Right lobe of liver (tissue), 6 donors: ENCODE data around the gene ASTE1. TPM values are rescaled to one million over a fixed set of nuclear protein-coding genes. Genes with fewer than 3 reads are reported as not detected.
"Not testable (repeated sequence)": the region's sequence is repeated elsewhere in the genome, so short reads cannot be mapped to it uniquely, and the experiment has no call there.

Experiments
- ATAC-seq, 4 donors: fragments of 200-7000 bp; cut with Tn5 transposase; one replicate each; pipeline ENCODE4 v1.9.1; 2020; ENCODE audit warnings: mild to moderate bottlenecking in 4 of 4, moderate library complexity in 4 of 4
- DNase-seq, 3 donors: peaks; one replicate each; pipeline ENCODE4 v3.0.0-alpha.2; 2020
- H3K27ac ChIP-seq, 3 donors: fragments of 200-600 bp; one replicate each; pipeline ENCODE4 v1.8.0; 2022
- H3K27me3 ChIP-seq, 2 donors: fragments of 200-600 bp; one replicate each; pipeline ENCODE4 v1.8.0; 2022
- H3K36me3 ChIP-seq, 4 donors: fragments of 200-600 bp; sonication (generic) in 1 of 4; one replicate each; pipeline versions ENCODE4 v1.5.1 to v1.8.0; 2017 to 2022; ENCODE audit warnings: control low read depth in 1 of 4
- H3K4me1 ChIP-seq, 4 donors: fragments of 200-600 bp; sonication (generic) in 1 of 4; one replicate each; pipeline versions ENCODE4 v1.5.1 to v1.8.0; 2017 to 2022; ENCODE audit warnings: control low read depth in 1 of 4
- H3K4me3 ChIP-seq, 3 donors: fragments of 200-600 bp; one replicate each; pipeline ENCODE4 v1.8.0; 2022
- H3K9me3 ChIP-seq, 4 donors: fragments of 200-600 bp; sonication (generic) in 1 of 4; one replicate each; pipeline versions ENCODE4 v1.5.1 to v1.8.0; 2017 to 2022; ENCODE audit warnings: control low read depth in 1 of 4
- POLR2A ChIP-seq: fragments of 450-650 bp; IDR thresholded peaks from one replicate; pipeline ENCODE4 v1.6.1; 2017; ENCODE audit warnings: antibody characterized with exemption, mild to moderate bottlenecking
- WGBS: methylation state at CpG from one replicate; pipeline ENCODE4 v1.1.6; 2018; ENCODE audit warnings: low coverage, low lambda C conversion rate; ENCODE audit not compliant: insufficient coverage; ENCODE audit errors: missing lambda C conversion rate; 5-methylcytosine and 5-hydroxymethylcytosine counted together
- intact Hi-C, 2 donors: fragments of 100-400 bp; cut with DNase I; formaldehyde crosslinking; loops; one replicate each; pipeline versions ENCODE4 v1.11.2 to v1.14.1; 2022
- total RNA-seq, 6 experiments: library from RNA; depleted of rRNA in 2 of 6; stranded (reverse); fragments of >200 nt in 2 of 6; fragmentation: NEBNext Ultra II Directional in 3 of 6; extraction: Animal tissue kit (Norgen Biotek cat#: 25700) in 3 of 6; gene quantifications; one replicate each; pipeline versions ENCODE4 v1.1.0 to v1.2.4, GENCODE V29; 2016 to 2023
- TF ChIP-seq, protein P1 (sequence below), 4 donors: fragments of 200-600 bp in 3 of 4; fragments of 450-650 bp in 1 of 4; IDR thresholded peaks; one replicate each; pipeline versions ENCODE4 v1.5.1 to v1.8.0; 2016 to 2022; ENCODE audit warnings: antibody characterized with exemption in 4 of 4, mild to moderate bottlenecking in 2 of 4
- donor health status: DM: no; HTN: yes; CAD: no.
- donor health status: DM: no; HTN: no; CAD: no.
- donor health status: DM: no; HTN: no; CAD: no.
- donor health status: DM: no; HTN: yes; CAD: no.
- donor health status: DM: no; HTN: yes; CAD: no.

The ASTE1 gene
- total RNA-seq, 6 experiments from 2014 or later = 3.0 to 4.6 (median 3.3) TPM

DNA sequence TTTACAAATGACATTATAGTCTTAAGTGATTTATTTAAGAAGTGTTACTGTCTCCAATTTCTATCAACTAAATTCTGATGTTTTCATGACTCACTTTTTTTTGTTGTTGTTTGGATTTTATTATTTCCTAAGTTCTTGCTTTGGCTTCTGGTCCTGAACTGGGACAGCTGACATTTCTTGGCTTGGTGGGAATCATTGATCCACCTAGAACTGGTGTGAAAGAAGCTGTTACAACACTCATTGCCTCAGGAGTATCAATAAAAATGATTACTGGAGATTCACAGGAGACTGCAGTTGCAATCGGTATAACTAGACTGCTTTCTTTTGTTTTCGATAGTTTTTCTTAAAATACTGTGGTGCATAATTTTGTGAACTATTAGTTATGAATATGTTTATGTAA lies 47.5 kb downstream of the ASTE1 start:
- peak in 1 of 4 donors; percentile 28 for ATAC-seq
- WGBS = 77% methylated on average over 2 of the region's 2 CpGs
- H3K9me3 ChIP-seq = no peaks in the 10 kb centered on the region
- H3K4me1 ChIP-seq = no peaks in the 10 kb centered on the region
- H3K36me3 ChIP-seq = no peaks in the 10 kb centered on the region
- H3K27ac ChIP-seq = no peak overlapping the region
- intact Hi-C loops = no loop called here
- H3K27me3 ChIP-seq = no peaks in the 10 kb centered on the region
- H3K4me3 ChIP-seq = no peak overlapping the region
- TF ChIP-seq POLR2A = no peak
- TF ChIP-seq, protein P1, sequence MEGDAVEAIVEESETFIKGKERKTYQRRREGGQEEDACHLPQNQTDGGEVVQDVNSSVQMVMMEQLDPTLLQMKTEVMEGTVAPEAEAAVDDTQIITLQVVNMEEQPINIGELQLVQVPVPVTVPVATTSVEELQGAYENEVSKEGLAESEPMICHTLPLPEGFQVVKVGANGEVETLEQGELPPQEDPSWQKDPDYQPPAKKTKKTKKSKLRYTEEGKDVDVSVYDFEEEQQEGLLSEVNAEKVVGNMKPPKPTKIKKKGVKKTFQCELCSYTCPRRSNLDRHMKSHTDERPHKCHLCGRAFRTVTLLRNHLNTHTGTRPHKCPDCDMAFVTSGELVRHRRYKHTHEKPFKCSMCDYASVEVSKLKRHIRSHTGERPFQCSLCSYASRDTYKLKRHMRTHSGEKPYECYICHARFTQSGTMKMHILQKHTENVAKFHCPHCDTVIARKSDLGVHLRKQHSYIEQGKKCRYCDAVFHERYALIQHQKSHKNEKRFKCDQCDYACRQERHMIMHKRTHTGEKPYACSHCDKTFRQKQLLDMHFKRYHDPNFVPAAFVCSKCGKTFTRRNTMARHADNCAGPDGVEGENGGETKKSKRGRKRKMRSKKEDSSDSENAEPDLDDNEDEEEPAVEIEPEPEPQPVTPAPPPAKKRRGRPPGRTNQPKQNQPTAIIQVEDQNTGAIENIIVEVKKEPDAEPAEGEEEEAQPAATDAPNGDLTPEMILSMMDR (IDR thresholded peaks at IDR 0.05) = no peak
- DNase-seq = no peak

DNA sequence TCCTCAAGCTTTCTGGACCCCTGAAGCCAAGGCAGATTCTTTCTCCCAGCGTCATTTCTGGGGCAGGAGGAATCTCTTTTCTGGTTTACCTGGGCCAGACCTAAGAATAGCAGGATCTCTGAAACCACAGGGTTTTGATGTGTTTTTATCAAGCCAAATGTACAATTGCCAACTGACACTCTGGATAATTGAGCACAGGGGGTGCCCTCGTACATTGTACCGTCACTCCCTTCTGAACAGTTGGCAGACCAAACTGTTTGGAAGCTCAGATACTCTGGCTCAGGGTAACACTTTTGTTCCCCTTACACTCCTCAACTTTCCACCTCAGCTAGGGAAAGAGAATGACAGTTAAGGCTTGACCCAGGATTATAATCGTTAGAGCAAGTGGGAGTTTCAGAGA lies 49.9 kb downstream of the ASTE1 start:
- WGBS = 93% methylated on average over 4 of the region's 4 CpGs
- intact Hi-C loops = no loop called here
- H3K27me3 ChIP-seq = no peaks in the 10 kb centered on the region
- H3K4me1 ChIP-seq = no peaks in the 10 kb centered on the region
- DNase-seq (no peak), ATAC-seq (no peak)
- H3K36me3 ChIP-seq = no peaks in the 10 kb centered on the region
- no peak overlapping the region for H3K4me3 ChIP-seq
- TF ChIP-seq POLR2A = no peak
- TF ChIP-seq, protein P1 (IDR thresholded peaks at IDR 0.05) = no peak
- H3K9me3 ChIP-seq = no peaks in the 10 kb centered on the region
- no peak overlapping the region for H3K27ac ChIP-seq

DNA sequence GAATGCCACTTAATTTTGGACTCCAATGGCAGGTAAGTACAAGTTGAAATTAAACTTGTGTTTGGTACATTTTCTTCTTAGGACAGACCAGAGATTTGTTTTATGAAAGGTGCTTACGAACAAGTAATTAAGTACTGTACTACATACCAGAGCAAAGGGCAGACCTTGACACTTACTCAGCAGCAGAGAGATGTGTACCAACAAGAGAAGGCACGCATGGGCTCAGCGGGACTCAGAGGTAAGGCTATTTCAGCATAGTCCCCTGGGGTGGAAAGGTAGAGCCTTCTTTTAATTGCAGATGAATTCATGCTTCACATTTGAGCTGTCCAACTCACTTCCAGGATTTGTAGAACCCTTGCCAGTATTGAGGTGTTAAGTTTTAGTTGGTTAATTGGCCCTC lies 51.4 kb downstream of the ASTE1 start:
- Histone ChIP-seq H3K9me3 (no peaks in the 10 kb centered on the region), H3K27ac (no peak overlapping the region), H3K27me3 (no peaks in the 10 kb centered on the region), H3K36me3 (no peaks in the 10 kb centered on the region), H3K4me3 (no peak overlapping the region), H3K4me1 (no peaks in the 10 kb centered on the region)
- WGBS = 100% methylated on average over 3 of the region's 3 CpGs
- intact Hi-C loops = no loop called here
- TF ChIP-seq, protein P1 (IDR thresholded peaks at IDR 0.05) = no peak
- no peak for TF ChIP-seq POLR2A
- DNase-seq (no peak), ATAC-seq (no peak)

DNA sequence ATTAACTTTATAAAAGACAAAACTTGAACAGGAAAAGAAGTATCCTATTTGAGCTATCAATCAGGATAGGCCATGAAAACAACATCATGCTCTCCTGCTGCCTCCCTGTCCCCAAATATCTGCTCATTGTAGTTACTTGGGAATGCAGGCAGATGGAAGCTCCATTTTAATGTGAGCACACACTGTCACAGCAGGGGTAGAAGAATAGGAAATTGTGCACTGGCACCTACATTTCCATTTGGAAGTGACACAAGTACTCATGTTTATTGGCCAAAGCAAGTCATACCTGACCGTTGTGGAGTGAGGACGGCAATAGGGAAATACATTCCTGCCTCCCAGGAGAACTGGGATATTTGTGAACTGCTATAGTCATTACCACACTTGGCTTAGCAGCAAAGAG lies 52.4 kb downstream of the ASTE1 start:
- no peaks in the 10 kb centered on the region for H3K36me3 ChIP-seq
- intact Hi-C loops = no loop called here
- DNase-seq = no peak
- WGBS = 94% methylated on average over 2 of the region's 2 CpGs
- no peaks in the 10 kb centered on the region for H3K4me1 ChIP-seq
- TF ChIP-seq, protein P1 (IDR thresholded peaks at IDR 0.05) = no peak
- TF ChIP-seq POLR2A = no peak
- H3K27ac ChIP-seq = no peak overlapping the region
- no peak for ATAC-seq
- H3K9me3 ChIP-seq = no peaks in the 10 kb centered on the region
- H3K27me3 ChIP-seq = no peaks in the 10 kb centered on the region
- no peak overlapping the region for H3K4me3 ChIP-seq

DNA sequence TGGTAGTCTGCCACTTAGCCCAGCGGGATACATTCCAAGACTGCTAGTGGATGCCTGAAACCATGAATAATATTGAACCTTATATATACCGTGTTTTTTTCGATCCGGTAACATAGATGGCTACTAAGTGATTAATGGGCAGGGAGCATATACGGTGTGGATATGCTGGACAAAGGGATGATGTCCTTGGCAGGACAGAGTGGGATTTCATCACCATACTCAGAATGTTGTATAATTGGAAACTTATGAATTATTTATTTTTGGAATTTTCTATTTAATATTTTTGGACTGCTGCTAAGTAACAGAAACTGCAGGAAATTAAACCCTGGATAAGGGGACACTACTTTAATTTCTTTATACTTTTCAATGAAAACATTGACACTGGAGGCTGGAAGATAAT lies 53.2 kb downstream of the ASTE1 start:
- TF ChIP-seq POLR2A = no peak
- TF ChIP-seq, protein P1 (IDR thresholded peaks at IDR 0.05) = no peak
- H3K36me3 ChIP-seq = no peaks in the 10 kb centered on the region
- WGBS = 95% methylated on average over 5 of the region's 5 CpGs
- intact Hi-C loops = no loop called here
- no peaks in the 10 kb centered on the region for H3K9me3 ChIP-seq
- ATAC-seq (no peak), DNase-seq (no peak)
- H3K27ac ChIP-seq = no peak overlapping the region
- no peaks in the 10 kb centered on the region for H3K27me3 ChIP-seq
- H3K4me1 ChIP-seq = no peaks in the 10 kb centered on the region
- no peak overlapping the region for H3K4me3 ChIP-seq

DNA sequence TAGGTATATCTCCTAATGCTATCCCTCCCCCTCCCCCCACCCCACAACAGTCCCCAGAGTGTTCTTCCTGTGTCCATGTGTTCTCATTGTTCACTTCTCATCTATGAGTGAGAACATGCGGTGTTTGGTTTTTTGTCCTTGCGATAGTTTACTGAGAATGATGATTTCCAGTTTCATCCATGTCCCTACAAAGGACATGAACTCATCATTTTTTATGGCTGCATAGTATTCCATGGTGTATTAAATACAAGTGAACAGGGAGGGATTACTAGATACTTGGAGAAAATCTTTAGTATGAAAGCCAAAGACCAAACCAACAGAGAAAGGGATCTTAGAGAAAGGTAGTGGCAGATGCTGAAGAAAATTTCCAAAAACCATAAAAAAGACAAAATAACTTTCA lies 54.0 kb downstream of the ASTE1 start:
- H3K9me3 ChIP-seq, ATAC-seq, H3K4me1 ChIP-seq, H3K27me3 ChIP-seq, H3K36me3 ChIP-seq, DNase-seq, H3K27ac ChIP-seq, intact Hi-C loops, H3K4me3 ChIP-seq: not testable (repeated sequence)
- 93% methylated on average over 2 of the region's 2 CpGs for WGBS
